GM18517 (cell line): ENCODE results near the gene TCEA2.

Experiments used
- ATAC-seq: cut with Tn5 transposase; IDR thresholded peaks from one replicate; pipeline ENCODE4 v1.9.1; 2021; ENCODE audit warnings: mild to moderate bottlenecking, moderate library complexity; ENCODE audit not compliant: unreplicated experiment

The TCEA2 gene

GRCh38 chr20:64091340-64091739, 28.3 kb downstream of the TCEA2 start:
- no peak for ATAC-seq

GRCh38 chr20:64091770-64092169, 28.8 kb downstream of the TCEA2 start:
- no peak for ATAC-seq

GRCh38 chr20:64092258-64093012, 29.4 kb downstream of the TCEA2 start:
- no peak for ATAC-seq

GRCh38 chr20:64093013-64093503, 30.1 kb downstream of the TCEA2 start:
- ATAC-seq: no peak

GRCh38 chr20:64095455-64095854, 32.5 kb downstream of the TCEA2 start:
- no peak for ATAC-seq

GRCh38 chr20:64095927-64096326, 32.9 kb downstream of the TCEA2 start:
- no peak for ATAC-seq

- no peak for ATAC-seq
Measured at GRCh38 chr20:64096535-64096934, 33.5 kb downstream of the TCEA2 start.

- no peak for ATAC-seq
Measured at GRCh38 chr20:64098471-64099013, 35.5 kb downstream of the TCEA2 start.

GRCh38 chr20:64099086-64099786, 36.2 kb downstream of the TCEA2 start:
- no peak for ATAC-seq

- ATAC-seq: no peak
Measured at GRCh38 chr20:64099880-64100565, 37.0 kb downstream of the TCEA2 start.

- ATAC-seq: no peak
Measured at GRCh38 chr20:64100566-64100888, 37.5 kb downstream of the TCEA2 start.

- ATAC-seq: no peak
Measured at GRCh38 chr20:64100946-64101688, 38.1 kb downstream of the TCEA2 start.

GRCh38 chr20:64101731-64102621, 39.0 kb downstream of the TCEA2 start:
- ATAC-seq: no peak

- ATAC-seq: no peak
Measured at GRCh38 chr20:64102647-64103354, 39.8 kb downstream of the TCEA2 start.

- ATAC-seq: no peak
Measured at GRCh38 chr20:64103871-64104666, 41.1 kb downstream of the TCEA2 start.

GRCh38 chr20:64104667-64105451, 41.9 kb downstream of the TCEA2 start:
- no peak for ATAC-seq

- no peak for ATAC-seq
Measured at GRCh38 chr20:64105846-64106434, 42.9 kb downstream of the TCEA2 start.
